SJCRH30 (cell line): ENCODE measurements around the gene MTAP. TPM values are rescaled to one million over a fixed set of nuclear protein-coding genes. Genes with fewer than 3 reads are reported as not detected.

Experiments
- DNase-seq, 2 experiments: peaks; one replicate each; pipeline ENCODE4 v3.0.0-alpha.2; 2015 to 2020
- H3K27ac ChIP-seq: fragments of 250-450 bp; sonication (Bioruptor Pico); 2 replicates; pipeline ENCODE4 v1.5.1; 2020; ENCODE audit warnings: mild to moderate bottlenecking, moderate library complexity
- H3K27me3 ChIP-seq: fragments of 250-450 bp; sonication (Bioruptor Pico); 2 replicates; pipeline ENCODE4 v1.5.1; 2020; ENCODE audit warnings: mild to moderate bottlenecking, moderate library complexity
- H3K36me3 ChIP-seq: fragments of 250-450 bp; sonication (Bioruptor Pico); 2 replicates; pipeline ENCODE4 v1.5.1; 2020; ENCODE audit warnings: mild to moderate bottlenecking, moderate library complexity
- H3K4me1 ChIP-seq: fragments of 250-450 bp; sonication (Bioruptor Pico); 2 replicates; pipeline ENCODE4 v1.5.1; 2020; ENCODE audit warnings: mild to moderate bottlenecking, moderate library complexity
- H3K4me3 ChIP-seq: fragments of 250-450 bp; sonication (Bioruptor Pico); 2 replicates; pipeline ENCODE4 v1.5.1; 2020; ENCODE audit warnings: mild to moderate bottlenecking, moderate library complexity
- H3K9me3 ChIP-seq: fragments of 250-450 bp; sonication (Bioruptor Pico); replicated peaks from 2 replicates; pipeline ENCODE4 v1.5.1; 2020; ENCODE audit warnings: mild to moderate bottlenecking, moderate library complexity
- total RNA-seq: library from RNA; depleted of rRNA; stranded (reverse); fragments of >200 nt; shearing (Covaris generic); gene quantifications from 2 replicates; pipeline ENCODE4 v1.2.3, GENCODE V29; 2014

Gene MTAP
- total RNA-seq, 1 experiment from 2014 or later, result 53.1 TPM

- no peaks in the 10 kb centered on the region for H3K4me1 ChIP-seq
- no peak for DNase-seq
- H3K27ac ChIP-seq, result no peak overlapping the region
- H3K27me3 ChIP-seq, result no peaks in the 10 kb centered on the region
- H3K4me3 ChIP-seq, result no peak overlapping the region
- H3K36me3 ChIP-seq, result no peaks in the 10 kb centered on the region
- 0 out of 2 replicates have a peak, but pooled peaks cover 14% of the 10 kb centered on the region for H3K9me3 ChIP-seq
These were observed 99.1 kb downstream of the MTAP start for GRCh38 chr9:21901546-21901945.

GRCh38 chr9:21902136-21902535 lies 99.7 kb downstream of the MTAP start:
- Histone ChIP-seq H3K4me3 (no peak overlapping the region), H3K27ac (no peak overlapping the region), H3K9me3 (0 out of 2 replicates have a peak, but pooled peaks cover 13% of the 10 kb centered on the region), H3K36me3 (no peaks in the 10 kb centered on the region), H3K4me1 (no peaks in the 10 kb centered on the region), H3K27me3 (no peaks in the 10 kb centered on the region)
- no peak for DNase-seq

GRCh38 chr9:21903380-21903965 lies 101.0 kb downstream of the MTAP start:
- H3K36me3 ChIP-seq, result no peaks in the 10 kb centered on the region
- no peak for DNase-seq
- H3K4me1 ChIP-seq, result no peaks in the 10 kb centered on the region
- no peak overlapping the region for H3K27ac ChIP-seq
- H3K27me3 ChIP-seq, result no peaks in the 10 kb centered on the region
- no peak overlapping the region for H3K4me3 ChIP-seq
- H3K9me3 ChIP-seq, result 0 out of 2 replicates have a peak, but pooled peaks cover 6% of the 10 kb centered on the region

- no peak for DNase-seq
- 0 out of 2 replicates have a peak, but pooled peaks cover 6% of the 10 kb centered on the region for H3K9me3 ChIP-seq
- H3K27me3 ChIP-seq, result no peaks in the 10 kb centered on the region
- H3K4me3 ChIP-seq, result no peak overlapping the region
- H3K36me3 ChIP-seq, result no peaks in the 10 kb centered on the region
- no peaks in the 10 kb centered on the region for H3K4me1 ChIP-seq
- no peak overlapping the region for H3K27ac ChIP-seq
These were observed 101.9 kb downstream of the MTAP start for GRCh38 chr9:21904371-21904770.

- Histone ChIP-seq H3K4me3 (no peak overlapping the region), H3K27ac (no peak overlapping the region), H3K4me1 (no peaks in the 10 kb centered on the region), H3K27me3 (no peaks in the 10 kb centered on the region), H3K36me3 (no peaks in the 10 kb centered on the region), H3K9me3 (0 out of 2 replicates have a peak, but pooled peaks cover 6% of the 10 kb centered on the region)
- no peak for DNase-seq
These were observed 102.3 kb downstream of the MTAP start for GRCh38 chr9:21904776-21905175.

GRCh38 chr9:21906213-21906612 lies 103.8 kb downstream of the MTAP start:
- Histone ChIP-seq H3K9me3 (no peaks in the 10 kb centered on the region), H3K4me3 (no peak overlapping the region), H3K36me3 (no peaks in the 10 kb centered on the region), H3K27me3 (no peaks in the 10 kb centered on the region), H3K4me1 (no peaks in the 10 kb centered on the region), H3K27ac (no peak overlapping the region)
- no peak for DNase-seq

- no peaks in the 10 kb centered on the region for H3K4me1 ChIP-seq
- H3K9me3 ChIP-seq, result no peaks in the 10 kb centered on the region
- H3K36me3 ChIP-seq, result no peaks in the 10 kb centered on the region
- H3K27ac ChIP-seq, result no peak overlapping the region
- no peak for DNase-seq
- H3K27me3 ChIP-seq, result no peaks in the 10 kb centered on the region
- no peak overlapping the region for H3K4me3 ChIP-seq
These were observed 104.4 kb downstream of the MTAP start for GRCh38 chr9:21906881-21907280.

- peak; percentile 35 to 68 for DNase-seq
- Histone ChIP-seq H3K27ac (peak overlapping the region; percentile 32), H3K36me3 (no peaks in the 10 kb centered on the region), H3K27me3 (no peaks in the 10 kb centered on the region), H3K4me1 (peaks cover 3% of the 10 kb centered on the region; the same call in 1 of the 2 replicates), H3K9me3 (no peaks in the 10 kb centered on the region), H3K4me3 (peak overlapping the region; percentile 18)
These were observed 117.2 kb downstream of the MTAP start for GRCh38 chr9:21919377-21920362.

- no peaks in the 10 kb centered on the region for H3K36me3 ChIP-seq
- no peak overlapping the region for H3K4me3 ChIP-seq
- no peak overlapping the region for H3K27ac ChIP-seq
- no peak for DNase-seq
- H3K27me3 ChIP-seq, result no peaks in the 10 kb centered on the region
- H3K4me1 ChIP-seq, result peaks cover 3% of the 10 kb centered on the region; the same call in 1 of the 2 replicates
- H3K9me3 ChIP-seq, result no peaks in the 10 kb centered on the region
These were observed 121.3 kb downstream of the MTAP start for GRCh38 chr9:21923694-21924093.

GRCh38 chr9:21927752-21928151 lies 125.3 kb downstream of the MTAP start:
- H3K4me3 ChIP-seq, result no peak overlapping the region
- DNase-seq, result no peak
- H3K9me3 ChIP-seq, result no peaks in the 10 kb centered on the region

GRCh38 chr9:21931428-21931827 lies 129.0 kb downstream of the MTAP start:
- H3K27ac ChIP-seq, result no peak overlapping the region
- no peaks in the 10 kb centered on the region for H3K27me3 ChIP-seq
- H3K36me3 ChIP-seq, result no peaks in the 10 kb centered on the region; the same call in 1 of the 2 replicates
- H3K4me1 ChIP-seq, result no peaks in the 10 kb centered on the region
- DNase-seq, result no peak
- no peak overlapping the region for H3K4me3 ChIP-seq
- no peaks in the 10 kb centered on the region for H3K9me3 ChIP-seq

More at GRCh38 chr9:21927752-21928151, 125.3 kb downstream of the MTAP start:
- Histone ChIP-seq H3K27ac (no peak overlapping the region), H3K27me3 (no peaks in the 10 kb centered on the region), H3K4me1 (no peaks in the 10 kb centered on the region), H3K36me3 (no peaks in the 10 kb centered on the region; the same call in 1 of the 2 replicates)

GRCh38 chr9:21933281-21933680 lies 130.8 kb downstream of the MTAP start:
- Histone ChIP-seq H3K4me3 (no peak overlapping the region), H3K36me3 (no peaks in the 10 kb centered on the region; the same call in 1 of the 2 replicates), H3K4me1 (no peaks in the 10 kb centered on the region), H3K27me3 (no peaks in the 10 kb centered on the region), H3K9me3 (no peaks in the 10 kb centered on the region), H3K27ac (no peak overlapping the region)
- no peak for DNase-seq

- Histone ChIP-seq H3K4me3 (no peak overlapping the region), H3K36me3 (no peaks in the 10 kb centered on the region; the same call in 1 of the 2 replicates), H3K9me3 (no peaks in the 10 kb centered on the region), H3K27ac (no peak overlapping the region), H3K4me1 (no peaks in the 10 kb centered on the region), H3K27me3 (no peaks in the 10 kb centered on the region)
- DNase-seq, result no peak
These were observed 131.4 kb downstream of the MTAP start for GRCh38 chr9:21933865-21934264.

- Histone ChIP-seq H3K9me3 (no peaks in the 10 kb centered on the region), H3K4me3 (no peak overlapping the region), H3K27ac (no peak overlapping the region), H3K36me3 (no peaks in the 10 kb centered on the region; the same call in 1 of the 2 replicates), H3K4me1 (no peaks in the 10 kb centered on the region), H3K27me3 (no peaks in the 10 kb centered on the region)
- no peak for DNase-seq
These were observed 133.2 kb downstream of the MTAP start for GRCh38 chr9:21935631-21936030.

- Histone ChIP-seq H3K9me3 (no peaks in the 10 kb centered on the region), H3K27me3 (no peaks in the 10 kb centered on the region), H3K36me3 (no peaks in the 10 kb centered on the region; the same call in 1 of the 2 replicates), H3K27ac (no peak overlapping the region), H3K4me3 (no peak overlapping the region), H3K4me1 (no peaks in the 10 kb centered on the region)
- no peak for DNase-seq
These were observed 133.7 kb downstream of the MTAP start for GRCh38 chr9:21936161-21936560.
